Thyroid gland (tissue), 4 donors: Measurements from ENCODE around the gene SLC9C1.

ENCODE experiments used
- CTCF ChIP-seq, 6 experiments: fragments of 200-600 bp in 3 of 6; fragments of 450-650 bp in 3 of 6; sonication (generic) in 3 of 6; IDR thresholded peaks; one replicate each; pipeline ENCODE4 v1.5.1; 2016 to 2019; ENCODE audit warnings: antibody characterized with exemption in 6 of 6, mild to moderate bottlenecking in 2 of 6, inconsistent platforms in 1 of 6, moderate library complexity in 1 of 6
- POLR2A ChIP-seq, 2 donors: fragments of 450-650 bp; IDR thresholded peaks; one replicate each; pipeline ENCODE4 v1.6.1; 2017; ENCODE audit warnings: antibody characterized with exemption in 2 of 2, mild to moderate bottlenecking in 2 of 2, moderate library complexity in 1 of 2

GRCh38 chr3:112143251-112143650 lies 150.8 kb downstream of the SLC9C1 start:
- TF ChIP-seq CTCF (IDR thresholded peaks at IDR 0.05), result no peak
- TF ChIP-seq POLR2A (IDR thresholded peaks at IDR 0.05), result no peak
